Liver (tissue), 9 donors: Measurements from ENCODE around the gene ZNF423. TPM values are rescaled to one million over a fixed set of nuclear protein-coding genes. Genes with fewer than 3 reads are reported as not detected.

ENCODE experiments used
- DNase-seq: peaks from one replicate; pipeline ENCODE4 v3.0.0-alpha.2; 2017; ENCODE audit warnings: low spot score
- H3K27ac ChIP-seq, 2 donors: one replicate each; pipeline ENCODE4 v1.7.0; 2013; ENCODE audit warnings: inconsistent platforms in 2 of 2, low read length in 2 of 2, control low read depth in 1 of 2, low read depth in 1 of 2, mild to moderate bottlenecking in 1 of 2
- H3K27me3 ChIP-seq, 4 donors: one replicate each; pipeline versions ENCODE4 v1.6.1 to v1.7.0; 2013; ENCODE audit warnings: low read length in 3 of 4, inconsistent platforms in 1 of 4, mild to moderate bottlenecking in 1 of 4, moderate library complexity in 1 of 4; ENCODE audit not compliant: control insufficient read depth in 4 of 4, insufficient read depth in 4 of 4
- H3K36me3 ChIP-seq, 4 donors: one replicate each; pipeline versions ENCODE4 v1.6.1 to v1.7.0; 2013; ENCODE audit warnings: low read length in 3 of 4, mild to moderate bottlenecking in 3 of 4, low read depth in 1 of 4, moderate library complexity in 1 of 4; ENCODE audit not compliant: control insufficient read depth in 4 of 4, insufficient read depth in 3 of 4
- H3K4me1 ChIP-seq, 4 donors: one replicate each; pipeline versions ENCODE4 v1.6.1 to v1.7.0; 2013; ENCODE audit warnings: low read length in 3 of 4, mild to moderate bottlenecking in 3 of 4, moderate library complexity in 1 of 4; ENCODE audit not compliant: control insufficient read depth in 4 of 4, insufficient read depth in 4 of 4
- H3K4me3 ChIP-seq, 3 donors: one replicate each; pipeline versions ENCODE4 v1.6.1 to v1.7.0; 2013; ENCODE audit warnings: low read length in 3 of 3, control low read depth in 1 of 3, low read depth in 1 of 3, mild to moderate bottlenecking in 1 of 3
- H3K9ac ChIP-seq, 2 donors: one replicate each; pipeline ENCODE4 v1.7.0; 2013; ENCODE audit warnings: low read length in 2 of 2, mild to moderate bottlenecking in 2 of 2, moderate library complexity in 2 of 2, control low read depth in 1 of 2, low read depth in 1 of 2
- H3K9me3 ChIP-seq, 4 donors: one replicate each; pipeline versions ENCODE4 v1.6.1 to v1.7.0; 2013; ENCODE audit warnings: low read length in 3 of 4; ENCODE audit not compliant: control insufficient read depth in 4 of 4
- CTCF ChIP-seq: fragments of 150-350 bp; IDR thresholded peaks from 2 replicates; pipeline ENCODE4 v1.5.1; 2017; ENCODE audit warnings: improper control_type of control experiment, low read depth, low read length; ENCODE audit not compliant: missing input control
- EGR1 ChIP-seq, 2 donors: IDR thresholded peaks; 2 replicates each; pipeline ENCODE4 v1.6.1; 2016 to 2018; ENCODE audit warnings: antibody characterized with exemption in 2 of 2, low read depth in 2 of 2
- FOXA1 ChIP-seq: IDR thresholded peaks from 2 replicates; pipeline ENCODE4 v1.6.1; 2016; ENCODE audit warnings: antibody characterized with exemption
- FOXA2 ChIP-seq: IDR thresholded peaks from 2 replicates; pipeline ENCODE4 v1.6.1; 2016; ENCODE audit warnings: antibody characterized with exemption
- HNF4A ChIP-seq, 2 donors: conservative IDR thresholded peaks; 2 replicates each; pipeline ENCODE4 v1.6.1; 2016; ENCODE audit warnings: antibody characterized with exemption in 2 of 2, mild to moderate bottlenecking in 2 of 2
- HNF4G ChIP-seq: IDR thresholded peaks from 2 replicates; pipeline ENCODE4 v1.6.1; 2016; ENCODE audit warnings: antibody characterized with exemption
- NR2F2 ChIP-seq: IDR thresholded peaks from 2 replicates; pipeline ENCODE4 v1.6.1; 2016; ENCODE audit warnings: antibody characterized with exemption
- RXRA ChIP-seq, 2 donors: IDR thresholded peaks; 2 replicates each; pipeline ENCODE4 v1.6.1; 2017 to 2018; ENCODE audit warnings: antibody characterized with exemption in 2 of 2, mild to moderate bottlenecking in 1 of 2
- SP1 ChIP-seq: IDR thresholded peaks from 2 replicates; pipeline ENCODE4 v1.6.1; 2018; ENCODE audit warnings: antibody characterized with exemption, mild to moderate bottlenecking
- TAF1 ChIP-seq: conservative IDR thresholded peaks from 2 replicates; pipeline ENCODE4 v1.6.1; 2016; ENCODE audit warnings: antibody characterized with exemption, mild to moderate bottlenecking
- YY1 ChIP-seq: IDR thresholded peaks from 2 replicates; pipeline ENCODE4 v1.6.1; 2016; ENCODE audit warnings: antibody characterized with exemption, mild to moderate bottlenecking
- ZBTB33 ChIP-seq: IDR thresholded peaks from 2 replicates; pipeline ENCODE4 v1.6.1; 2016; ENCODE audit warnings: antibody characterized with exemption
- WGBS: extraction: QIAGEN DNeasy Blood & Tissue Kit; methylation state at CpG from one replicate; pipeline ENCODE4 v1.1.7; 2013; 5-methylcytosine and 5-hydroxymethylcytosine counted together
- polyA plus RNA-seq, 2 donors: library from polyadenylated mRNA; stranded (reverse) in 1 of 2; unstranded in 1 of 2; fragments of 200-250 nt in 1 of 2; fragments of >200 nt in 1 of 2; fragmentation: Nextera tagmentation in 1 of 2; extraction: Ambion mirVana in 1 of 2; gene quantifications; one replicate each; pipeline versions ENCODE4 v1.2.1 to v1.2.3, GENCODE V29; 2013 to 2015
- total RNA-seq, 2 donors: library from RNA; depleted of rRNA; stranded (reverse); fragments of >200 nt; gene quantifications; one replicate each; pipeline ENCODE4 v1.2.3, GENCODE V29; 2014
- TF ChIP-seq, protein P1 (sequence below): IDR thresholded peaks from 2 replicates; pipeline ENCODE4 v1.6.1; 2016; ENCODE audit warnings: antibody characterized with exemption
- TF ChIP-seq, protein P2 (sequence below): IDR thresholded peaks from 2 replicates; pipeline ENCODE4 v1.6.1; 2016; ENCODE audit warnings: antibody characterized with exemption, mild to moderate bottlenecking
- donor health status: healthy.
- donor health status: healthy.
- donor health status: healthy.
- donor health status: healthy.
- donor health status: healthy.

Gene ZNF423
- total and polyA plus RNA-seq, 4 donors, result 0.24 to 1.6 (median 0.39) TPM

GRCh38 chr16:49537924-49538459 is 317.9 kb downstream of the ZNF423 start (continued):
- no peak for TF ChIP-seq CTCF
- TF ChIP-seq, protein P1, sequence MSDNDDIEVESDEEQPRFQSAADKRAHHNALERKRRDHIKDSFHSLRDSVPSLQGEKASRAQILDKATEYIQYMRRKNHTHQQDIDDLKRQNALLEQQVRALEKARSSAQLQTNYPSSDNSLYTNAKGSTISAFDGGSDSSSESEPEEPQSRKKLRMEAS, result no peak
- TF ChIP-seq FOXA1, result no peak
- TF ChIP-seq YY1, result no peak
- TF ChIP-seq SP1, result no peak
- no peak for TF ChIP-seq HNF4A (conservative IDR thresholded peaks at IDR 0.05)
- no peak for TF ChIP-seq EGR1 (IDR thresholded peaks at IDR 0.05; ENCODE audit: low read depth in 2 of 2)
- TF ChIP-seq TAF1, result no peak

GRCh38 chr16:49534901-49535610 is 320.9 kb downstream of the ZNF423 start:
- H3K4me1 ChIP-seq, result no peaks in the 10 kb centered on the region
- no peaks in the 10 kb centered on the region for H3K36me3 ChIP-seq
- 86% methylated on average over 13 of the region's 13 CpGs for WGBS
- no peaks in the 10 kb centered on the region for H3K9me3 ChIP-seq
- TF ChIP-seq FOXA1, result no peak
- TF ChIP-seq HNF4G, result no peak
- TF ChIP-seq FOXA2, result no peak
- no peak for TF ChIP-seq HNF4A (conservative IDR thresholded peaks at IDR 0.05)
- TF ChIP-seq RXRA (IDR thresholded peaks at IDR 0.05), result no peak
- no peak for TF ChIP-seq ZBTB33
- TF ChIP-seq NR2F2, result no peak
- no peak for TF ChIP-seq TAF1
- TF ChIP-seq, protein P2, sequence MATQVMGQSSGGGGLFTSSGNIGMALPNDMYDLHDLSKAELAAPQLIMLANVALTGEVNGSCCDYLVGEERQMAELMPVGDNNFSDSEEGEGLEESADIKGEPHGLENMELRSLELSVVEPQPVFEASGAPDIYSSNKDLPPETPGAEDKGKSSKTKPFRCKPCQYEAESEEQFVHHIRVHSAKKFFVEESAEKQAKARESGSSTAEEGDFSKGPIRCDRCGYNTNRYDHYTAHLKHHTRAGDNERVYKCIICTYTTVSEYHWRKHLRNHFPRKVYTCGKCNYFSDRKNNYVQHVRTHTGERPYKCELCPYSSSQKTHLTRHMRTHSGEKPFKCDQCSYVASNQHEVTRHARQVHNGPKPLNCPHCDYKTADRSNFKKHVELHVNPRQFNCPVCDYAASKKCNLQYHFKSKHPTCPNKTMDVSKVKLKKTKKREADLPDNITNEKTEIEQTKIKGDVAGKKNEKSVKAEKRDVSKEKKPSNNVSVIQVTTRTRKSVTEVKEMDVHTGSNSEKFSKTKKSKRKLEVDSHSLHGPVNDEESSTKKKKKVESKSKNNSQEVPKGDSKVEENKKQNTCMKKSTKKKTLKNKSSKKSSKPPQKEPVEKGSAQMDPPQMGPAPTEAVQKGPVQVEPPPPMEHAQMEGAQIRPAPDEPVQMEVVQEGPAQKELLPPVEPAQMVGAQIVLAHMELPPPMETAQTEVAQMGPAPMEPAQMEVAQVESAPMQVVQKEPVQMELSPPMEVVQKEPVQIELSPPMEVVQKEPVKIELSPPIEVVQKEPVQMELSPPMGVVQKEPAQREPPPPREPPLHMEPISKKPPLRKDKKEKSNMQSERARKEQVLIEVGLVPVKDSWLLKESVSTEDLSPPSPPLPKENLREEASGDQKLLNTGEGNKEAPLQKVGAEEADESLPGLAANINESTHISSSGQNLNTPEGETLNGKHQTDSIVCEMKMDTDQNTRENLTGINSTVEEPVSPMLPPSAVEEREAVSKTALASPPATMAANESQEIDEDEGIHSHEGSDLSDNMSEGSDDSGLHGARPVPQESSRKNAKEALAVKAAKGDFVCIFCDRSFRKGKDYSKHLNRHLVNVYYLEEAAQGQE, result no peak
- no peak for TF ChIP-seq EGR1 (IDR thresholded peaks at IDR 0.05; ENCODE audit: low read depth in 2 of 2)
- TF ChIP-seq CTCF, result no peak
- no peaks in the 10 kb centered on the region for H3K27me3 ChIP-seq
- H3K9ac ChIP-seq, result no peak overlapping the region
- H3K4me3 ChIP-seq, result no peak overlapping the region
- no peak for DNase-seq
- no peak overlapping the region for H3K27ac ChIP-seq
